ENCODE data around the gene FASTK.

- TF ChIP-seq CTCF (IDR thresholded peaks at IDR 0.05) (peak in 1 of 6 experiments; percentile 14), POLR2A (IDR thresholded peaks at IDR 0.05) (peak in 3 of 4 donors; percentile 70 to 73 (median 71))
Observed at GRCh38 chr7:151080522-151081169, at the start of gene FASTK.
